K562 (cell line): ENCODE data around the gene KIAA0319L. TPM values are rescaled to one million over a fixed set of nuclear protein-coding genes. Genes with fewer than 3 reads are reported as not detected.

Experiments used
- ARID3B ChIP-seq: fragments of 250-450 bp; sonication (Bioruptor Pico); IDR thresholded peaks from 2 replicates; pipeline ENCODE4 v1.4.0; 2020; ENCODE audit warnings: borderline replicate concordance
- CBFB ChIP-seq: sonication (generic); formaldehyde crosslinking; IDR thresholded peaks from 2 replicates; pipeline ENCODE4 v1.4.0; 2020; ENCODE audit warnings: mild to moderate bottlenecking, missing genetic modification reagents
- CHAMP1 ChIP-seq: fragments of 450-650 bp; IDR thresholded peaks from 2 replicates; pipeline ENCODE4 v1.6.1; 2016; ENCODE audit warnings: mild to moderate bottlenecking
- EGR1 ChIP-seq: fragments of 450-650 bp; conservative IDR thresholded peaks from 2 replicates; pipeline ENCODE4 v1.6.1; 2017; ENCODE audit warnings: mild to moderate bottlenecking
- GTF2B ChIP-seq: IDR thresholded peaks from 2 replicates; pipeline ENCODE4 v1.6.1; 2011; ENCODE audit not compliant: insufficient read length; ENCODE audit errors: extremely low read depth
- HDGF ChIP-seq: fragments of 450-650 bp; IDR thresholded peaks from 2 replicates; pipeline ENCODE4 v1.6.1; 2016
- HNRNPUL1 ChIP-seq: fragments of 200-400 bp; formaldehyde crosslinking; IDR thresholded peaks from 2 replicates; pipeline ENCODE4 v1.6.1; 2017; ENCODE audit warnings: low read length
- MEF2D ChIP-seq: conservative IDR thresholded peaks from 2 replicates; pipeline ENCODE4 v1.6.1; 2016; ENCODE audit warnings: low read depth, missing genetic modification characterization, missing compliant biosample characterization
- MLLT1 ChIP-seq, 2 experiments: fragments of 450-650 bp; IDR thresholded peaks; 2 replicates each; pipeline ENCODE4 v1.6.1; 2016
- NUFIP1 ChIP-seq: fragments of 450-650 bp; IDR thresholded peaks from 2 replicates; pipeline ENCODE4 v1.6.1; 2018; ENCODE audit not compliant: partially characterized antibody
- SRSF9 ChIP-seq: fragments of 200-400 bp; formaldehyde crosslinking; IDR thresholded peaks from 2 replicates; pipeline ENCODE4 v1.6.1; 2017; ENCODE audit warnings: low read depth, low read length, borderline replicate concordance
- TOE1 ChIP-seq, 2 experiments: fragments of 450-650 bp in 1 of 2; sonication (generic) in 1 of 2; formaldehyde crosslinking in 1 of 2; IDR thresholded peaks; 2 replicates each; pipeline versions ENCODE4 v1.7.1 to v1.8.0; 2016 to 2022; ENCODE audit warnings: borderline replicate concordance in 2 of 2, mild to moderate bottlenecking in 2 of 2, antibody characterized with exemption in 1 of 2, inconsistent platforms in 1 of 2, low read depth in 1 of 2, missing genetic modification reagents in 1 of 2, moderate library complexity in 1 of 2
- ZBTB11 ChIP-seq, 3 experiments: fragments of 200-800 bp in 1 of 3; fragments of 250-450 bp in 1 of 3; fragments of 450-650 bp in 1 of 3; sonication (Bioruptor Pico) in 1 of 3; sonication (Bioruptor generic) in 1 of 3; formaldehyde crosslinking in 1 of 3; IDR thresholded peaks; 2 replicates each; pipeline versions ENCODE4 v1.6.1 to v1.8.0; 2016 to 2022; ENCODE audit warnings: mild to moderate bottlenecking in 2 of 3, missing genetic modification characterization in 2 of 3, missing compliant biosample characterization in 1 of 3, moderate library complexity in 1 of 3
- ZKSCAN8 ChIP-seq: fragments of 200-800 bp; sonication (Bioruptor generic); IDR thresholded peaks from 2 replicates; pipeline ENCODE4 v1.6.1; 2016; ENCODE audit warnings: missing genetic modification characterization, missing compliant biosample characterization
- ZNF121 ChIP-seq: sonication (generic); formaldehyde crosslinking; conservative IDR thresholded peaks from 2 replicates; pipeline ENCODE4 v1.8.0; 2022; ENCODE audit warnings: missing genetic modification reagents
- ZNF140 ChIP-seq: fragments of 250-450 bp; sonication (Bioruptor Pico); IDR thresholded peaks from 2 replicates; pipeline ENCODE4 v1.8.0; 2021; ENCODE audit warnings: moderate library complexity, mild to moderate bottlenecking, inconsistent platforms
- ZNF316 ChIP-seq: fragments of 450-650 bp; IDR thresholded peaks from 2 replicates; pipeline ENCODE4 v1.6.1; 2016
- polyA plus RNA-seq, 8 experiments: library from polyadenylated mRNA; depleted of rRNA in 4 of 8; stranded (reverse) in 5 of 8; unstranded in 3 of 8; fragments of >200 nt; fragmentation: Nextera tagmentation in 2 of 8; fragmentation: Illumina TruSeq in 1 of 8; extraction: Ambion mirVana in 2 of 8; extraction: Trizol in 1 of 8; gene quantifications; 2 replicates each; pipeline versions ENCODE4 v1.2.1 to v1.2.3, GENCODE V29; 2011 to 2014; ENCODE audit warnings: inconsistent platforms in 1 of 8, missing spikeins in 1 of 8
- total RNA-seq, 7 experiments: library from RNA; depleted of rRNA in 6 of 7; stranded (reverse); fragments of >200 nt in 6 of 7; fragmentation: Illumina TruSeq in 2 of 7; extraction: Trizol in 2 of 7; gene quantifications; 2 replicates each; pipeline versions ENCODE4 v1.2.1 to v1.2.3, GENCODE V29; 2011 to 2021; ENCODE audit warnings: low replicate concordance in 1 of 7

KIAA0319L gene
- total and polyA plus RNA-seq, 9 of the 15 experiments (the other 6 are each of a cell fraction or from before 2014, with no cell fraction given): 2.4 to 51.7 (median 27.4) TPM

GRCh38 chr1:35557611-35558373 is 589 bp upstream of the KIAA0319L start, which contains the start of gene NCDN (continued):
- TF ChIP-seq ZNF121 (CRISPR knock-in tag): no peak
- TF ChIP-seq ZKSCAN8 (CRISPR knock-in tag): no peak
- peak; percentile 68; the same call in 1 of the 2 replicates for TF ChIP-seq HDGF
- peak; percentile 1 for TF ChIP-seq TOE1 (IDR thresholded peaks at IDR 0.05; ENCODE audit: borderline replicate concordance)
- no peak for TF ChIP-seq TOE1 (CRISPR knock-in tag; IDR thresholded peaks at IDR 0.05; ENCODE audit: borderline replicate concordance, low read depth)
- no peak for TF ChIP-seq NUFIP1
- no peak; the same call in 1 of the 2 replicates for TF ChIP-seq CHAMP1
- TF ChIP-seq HNRNPUL1: no peak
- peak; percentile 38 to 93; a peak in 2 of 4 replicates for TF ChIP-seq MLLT1 (IDR thresholded peaks at IDR 0.05)
- no peak; a peak in 2 of 6 replicates for TF ChIP-seq ZBTB11 (CRISPR knock-in tag; IDR thresholded peaks at IDR 0.05)
- no peak for TF ChIP-seq CBFB (CRISPR knock-in tag)
- no peak for TF ChIP-seq ZNF140 (CRISPR knock-in tag)
- no peak for TF ChIP-seq MEF2D (tag)
- TF ChIP-seq ZNF316: peak; percentile 47; the same call in 1 of the 2 replicates
- TF ChIP-seq SRSF9: no peak
- TF ChIP-seq EGR1: peak; percentile 100
- no peak for TF ChIP-seq GTF2B
- TF ChIP-seq ARID3B (CRISPR knock-in tag): no peak
